Endothelial cell (in vitro differentiated cells): Measurements from ENCODE around the gene TBC1D22A. TPM values are rescaled to one million over a fixed set of nuclear protein-coding genes. Genes with fewer than 3 reads are reported as not detected.
A peak's percentile ranks its signal among the peaks of the same experiment; 100 is the strongest.

Source experiments
- DNase-seq: peaks from one replicate; pipeline ENCODE4 v3.0.0; 2021; ENCODE audit warnings: low spot score
- H3K27ac Mint-ChIP-seq: one replicate; pipeline ENCODE4 v1.8.0; 2021; ENCODE audit warnings: mixed read lengths, inconsistent platforms; ENCODE audit not compliant: unreplicated experiment
- H3K27me3 Mint-ChIP-seq: one replicate; pipeline ENCODE4 v1.8.0; 2021; ENCODE audit warnings: mild to moderate bottlenecking, moderate library complexity, mixed read lengths, inconsistent platforms; ENCODE audit not compliant: unreplicated experiment
- H3K36me3 Mint-ChIP-seq: one replicate; pipeline ENCODE4 v1.8.0; 2021; ENCODE audit warnings: mild to moderate bottlenecking, low read depth, mixed read lengths, inconsistent platforms; ENCODE audit not compliant: unreplicated experiment
- H3K4me1 Mint-ChIP-seq: one replicate; pipeline ENCODE4 v1.8.0; 2021; ENCODE audit warnings: mild to moderate bottlenecking, mixed read lengths, inconsistent platforms; ENCODE audit not compliant: unreplicated experiment
- H3K4me3 Mint-ChIP-seq: one replicate; pipeline ENCODE4 v1.8.0; 2021; ENCODE audit warnings: mild to moderate bottlenecking, mixed read lengths, inconsistent platforms; ENCODE audit not compliant: unreplicated experiment
- H3K9me3 Mint-ChIP-seq: one replicate; pipeline ENCODE4 v1.8.0; 2021; ENCODE audit warnings: mixed read lengths, inconsistent platforms; ENCODE audit not compliant: unreplicated experiment
- CTCF ChIP-seq: fragments of 200-600 bp; sonication (generic); IDR thresholded peaks from one replicate; pipeline ENCODE4 v1.5.0; 2021; ENCODE audit warnings: antibody characterized with exemption; ENCODE audit not compliant: unreplicated experiment
- total RNA-seq: library from RNA; stranded (reverse); fragmentation: NEBNext Ultra II Directional; extraction: Animal tissue kit (Norgen Biotek cat#: 25700); gene quantifications from one replicate; pipeline ENCODE4 v1.2.1, GENCODE V29; 2021; ENCODE audit not compliant: unreplicated experiment

The TBC1D22A gene
- total RNA-seq, 1 donor from 2014 or later = 25.3 TPM

GRCh38 chr22:46788441-46789172 lies 26.2 kb downstream of the TBC1D22A start:
- peaks cover 25% of the 10 kb centered on the region for H3K4me1 Mint-ChIP-seq
- H3K27me3 Mint-ChIP-seq = peaks cover 3% of the 10 kb centered on the region
- no peak for TF ChIP-seq CTCF
- H3K9me3 Mint-ChIP-seq = no peaks in the 10 kb centered on the region
- no peak overlapping the region for H3K4me3 Mint-ChIP-seq
- no peak for DNase-seq
- H3K36me3 Mint-ChIP-seq = peaks cover 4% of the 10 kb centered on the region
- H3K27ac Mint-ChIP-seq = no peak overlapping the region

- DNase-seq = no peak
- no peak for TF ChIP-seq CTCF
- H3K27me3 Mint-ChIP-seq = peaks cover 3% of the 10 kb centered on the region
- no peak overlapping the region for H3K4me3 Mint-ChIP-seq
- no peak overlapping the region for H3K27ac Mint-ChIP-seq
- H3K4me1 Mint-ChIP-seq = peaks cover 25% of the 10 kb centered on the region
- no peaks in the 10 kb centered on the region for H3K9me3 Mint-ChIP-seq
- H3K36me3 Mint-ChIP-seq = no peaks in the 10 kb centered on the region
Observed at GRCh38 chr22:46789992-46790391, 27.5 kb downstream of the TBC1D22A start.

- H3K27me3 Mint-ChIP-seq = peaks cover 3% of the 10 kb centered on the region
- no peak for DNase-seq
- H3K27ac Mint-ChIP-seq = peak overlapping the region; percentile 64
- H3K36me3 Mint-ChIP-seq = no peaks in the 10 kb centered on the region
- TF ChIP-seq CTCF = no peak
- no peak overlapping the region for H3K4me3 Mint-ChIP-seq
- no peaks in the 10 kb centered on the region for H3K9me3 Mint-ChIP-seq
- peaks cover 25% of the 10 kb centered on the region for H3K4me1 Mint-ChIP-seq
Observed at GRCh38 chr22:46791201-46791731, 28.8 kb downstream of the TBC1D22A start.

- peaks cover 3% of the 10 kb centered on the region for H3K27me3 Mint-ChIP-seq
- peak; percentile 59 for DNase-seq
- no peaks in the 10 kb centered on the region for H3K9me3 Mint-ChIP-seq
- H3K4me1 Mint-ChIP-seq = peaks cover 25% of the 10 kb centered on the region
- peaks cover 3% of the 10 kb centered on the region for H3K36me3 Mint-ChIP-seq
- peak overlapping the region; percentile 65 for H3K27ac Mint-ChIP-seq
- no peak overlapping the region for H3K4me3 Mint-ChIP-seq
- no peak for TF ChIP-seq CTCF
Observed at GRCh38 chr22:46792061-46792796, 29.8 kb downstream of the TBC1D22A start.
